GM11168 (cell line): ENCODE data around the gene ARNT2.

Experiments
- in situ Hi-C: fragments of 300-500 bp; cut with MboI; formaldehyde crosslinking; loops from one replicate; pipeline ENCODE4 v1.12.0; 2022; ENCODE audit warnings: low sequenced_read_pairs; ENCODE audit not compliant: unreplicated experiment

The ARNT2 gene

GRCh38 chr15:80440024-80440423, 35.8 kb downstream of the ARNT2 start:
- in situ Hi-C loops, result no loop called here

- in situ Hi-C loops, result no loop called here
Observed at GRCh38 chr15:80441041-80441440, 36.9 kb downstream of the ARNT2 start.

GRCh38 chr15:80441714-80442113, 37.5 kb downstream of the ARNT2 start:
- in situ Hi-C loops, result no loop called here

- in situ Hi-C loops, result no loop called here
Observed at GRCh38 chr15:80442728-80443403, 38.7 kb downstream of the ARNT2 start.

- in situ Hi-C loops, result no loop called here
Observed at GRCh38 chr15:80444680-80445251, 40.6 kb downstream of the ARNT2 start.

- in situ Hi-C loops, result no loop called here
Observed at GRCh38 chr15:80445300-80446041, 41.3 kb downstream of the ARNT2 start.

- in situ Hi-C loops, result no loop called here
Observed at GRCh38 chr15:80447077-80447476, 42.9 kb downstream of the ARNT2 start.

GRCh38 chr15:80449825-80450224, 45.6 kb downstream of the ARNT2 start:
- in situ Hi-C loops, result loop anchor here (5.0 to 25.0 kb wide), 2 partner anchors 327 to 512 kb away; partner anchors contain the start of gene CEMIP

GRCh38 chr15:80450811-80451321, 46.7 kb downstream of the ARNT2 start:
- in situ Hi-C loops, result loop anchor here (5.0 to 25.0 kb wide), 2 partner anchors 326 to 511 kb away; partner anchors contain the start of gene CEMIP

GRCh38 chr15:80452166-80452565, 48.0 kb downstream of the ARNT2 start:
- in situ Hi-C loops, result loop anchor here (5.0 to 25.0 kb wide), 2 partner anchors 325 to 510 kb away; partner anchors contain the start of gene CEMIP

- in situ Hi-C loops, result loop anchor here (25.0 kb wide), 1 partner anchor 507 kb away; no protein-coding TSS in a partner anchor
Observed at GRCh38 chr15:80455051-80455648, 51.0 kb downstream of the ARNT2 start.

- in situ Hi-C loops, result loop anchor here (25.0 kb wide), 1 partner anchor 506 kb away; no protein-coding TSS in a partner anchor
Observed at GRCh38 chr15:80455668-80456442, 51.7 kb downstream of the ARNT2 start.

GRCh38 chr15:80456517-80457492, 52.6 kb downstream of the ARNT2 start:
- in situ Hi-C loops, result loop anchor here (25.0 kb wide), 1 partner anchor 505 kb away; no protein-coding TSS in a partner anchor

GRCh38 chr15:80457896-80458295, 53.7 kb downstream of the ARNT2 start:
- in situ Hi-C loops, result loop anchor here (25.0 kb wide), 1 partner anchor 504 kb away; no protein-coding TSS in a partner anchor

GRCh38 chr15:80458580-80458979, 54.4 kb downstream of the ARNT2 start:
- in situ Hi-C loops, result loop anchor here (25.0 kb wide), 1 partner anchor 504 kb away; no protein-coding TSS in a partner anchor

GRCh38 chr15:80459380-80459779, 55.2 kb downstream of the ARNT2 start:
- in situ Hi-C loops, result loop anchor here (25.0 kb wide), 1 partner anchor 503 kb away; no protein-coding TSS in a partner anchor

- in situ Hi-C loops, result loop anchor here (25.0 kb wide), 1 partner anchor 502 kb away; no protein-coding TSS in a partner anchor
Observed at GRCh38 chr15:80459818-80460217, 55.6 kb downstream of the ARNT2 start.
